ENCODE results near the gene DGKB.

GRCh38 chr7:14937581-14937980 lies 35.0 kb upstream of the DGKB start:
- no peak for TF ChIP-seq CTCF (IDR thresholded peaks at IDR 0.05 in 4 of 5, conservative IDR thresholded peaks at IDR 0.05 in 1 of 5)
- no peak for TF ChIP-seq POLR2A (IDR thresholded peaks at IDR 0.05)
